Measurements from ENCODE around the gene OTUB2. TPM values are rescaled to one million over a fixed set of nuclear protein-coding genes. Genes with fewer than 3 reads are reported as not detected.

The OTUB2 gene
- total RNA-seq, 1 donor from 2014 or later: 1.9 TPM

DNA sequence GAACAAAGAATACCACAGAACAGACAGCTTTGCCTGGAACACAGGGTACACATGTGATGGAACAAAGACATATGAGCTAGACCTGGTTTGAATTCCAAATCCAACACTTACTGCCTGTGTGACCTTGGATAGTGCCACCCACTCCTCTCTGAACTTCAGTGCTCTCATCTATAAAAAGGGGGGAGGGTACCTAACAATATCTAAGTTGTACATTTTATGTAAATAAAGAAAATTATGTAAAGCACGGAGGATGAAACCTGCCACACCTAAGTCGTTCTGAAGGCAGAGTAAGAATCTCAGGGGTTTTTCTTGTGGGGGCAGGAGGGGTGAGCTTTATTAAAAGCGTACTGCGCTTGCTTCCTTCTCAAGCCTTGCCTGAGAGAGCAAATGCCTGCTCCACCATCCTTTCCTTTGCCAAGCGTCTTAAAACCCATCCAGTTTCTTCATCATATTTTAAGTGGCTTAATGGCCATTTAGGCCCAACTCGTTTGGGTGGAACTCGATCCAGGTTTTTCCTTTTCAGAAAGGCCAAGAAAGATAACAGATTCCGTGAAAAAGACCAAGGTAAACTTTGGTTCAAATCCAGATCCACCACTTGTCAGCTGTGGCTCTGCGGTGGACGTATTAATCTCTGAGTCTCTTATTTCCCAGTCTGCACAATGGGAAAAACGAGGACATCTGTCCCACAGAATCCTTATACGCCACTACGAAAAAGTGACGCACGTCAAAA lies 53.9 kb downstream of the OTUB2 start:
- Histone ChIP-seq H3K4me3 (peak overlapping the region; percentile 85), H3K9me3 (peaks cover 3% of the 10 kb centered on the region), H3K27me3 (ENCODE audit: low read depth) (no peaks in the 10 kb centered on the region), H3K36me3 (peaks cover 21% of the 10 kb centered on the region), H3K4me1 (peaks cover 59% of the 10 kb centered on the region), H3K27ac (peak overlapping the region; percentile 92)
- TF ChIP-seq, protein P1, sequence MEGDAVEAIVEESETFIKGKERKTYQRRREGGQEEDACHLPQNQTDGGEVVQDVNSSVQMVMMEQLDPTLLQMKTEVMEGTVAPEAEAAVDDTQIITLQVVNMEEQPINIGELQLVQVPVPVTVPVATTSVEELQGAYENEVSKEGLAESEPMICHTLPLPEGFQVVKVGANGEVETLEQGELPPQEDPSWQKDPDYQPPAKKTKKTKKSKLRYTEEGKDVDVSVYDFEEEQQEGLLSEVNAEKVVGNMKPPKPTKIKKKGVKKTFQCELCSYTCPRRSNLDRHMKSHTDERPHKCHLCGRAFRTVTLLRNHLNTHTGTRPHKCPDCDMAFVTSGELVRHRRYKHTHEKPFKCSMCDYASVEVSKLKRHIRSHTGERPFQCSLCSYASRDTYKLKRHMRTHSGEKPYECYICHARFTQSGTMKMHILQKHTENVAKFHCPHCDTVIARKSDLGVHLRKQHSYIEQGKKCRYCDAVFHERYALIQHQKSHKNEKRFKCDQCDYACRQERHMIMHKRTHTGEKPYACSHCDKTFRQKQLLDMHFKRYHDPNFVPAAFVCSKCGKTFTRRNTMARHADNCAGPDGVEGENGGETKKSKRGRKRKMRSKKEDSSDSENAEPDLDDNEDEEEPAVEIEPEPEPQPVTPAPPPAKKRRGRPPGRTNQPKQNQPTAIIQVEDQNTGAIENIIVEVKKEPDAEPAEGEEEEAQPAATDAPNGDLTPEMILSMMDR (IDR thresholded peaks at IDR 0.05): no peak
- intact Hi-C loops (cut with DNase I): no loop called here
- no peak for DNase-seq
- no peak for ATAC-seq

DNA sequence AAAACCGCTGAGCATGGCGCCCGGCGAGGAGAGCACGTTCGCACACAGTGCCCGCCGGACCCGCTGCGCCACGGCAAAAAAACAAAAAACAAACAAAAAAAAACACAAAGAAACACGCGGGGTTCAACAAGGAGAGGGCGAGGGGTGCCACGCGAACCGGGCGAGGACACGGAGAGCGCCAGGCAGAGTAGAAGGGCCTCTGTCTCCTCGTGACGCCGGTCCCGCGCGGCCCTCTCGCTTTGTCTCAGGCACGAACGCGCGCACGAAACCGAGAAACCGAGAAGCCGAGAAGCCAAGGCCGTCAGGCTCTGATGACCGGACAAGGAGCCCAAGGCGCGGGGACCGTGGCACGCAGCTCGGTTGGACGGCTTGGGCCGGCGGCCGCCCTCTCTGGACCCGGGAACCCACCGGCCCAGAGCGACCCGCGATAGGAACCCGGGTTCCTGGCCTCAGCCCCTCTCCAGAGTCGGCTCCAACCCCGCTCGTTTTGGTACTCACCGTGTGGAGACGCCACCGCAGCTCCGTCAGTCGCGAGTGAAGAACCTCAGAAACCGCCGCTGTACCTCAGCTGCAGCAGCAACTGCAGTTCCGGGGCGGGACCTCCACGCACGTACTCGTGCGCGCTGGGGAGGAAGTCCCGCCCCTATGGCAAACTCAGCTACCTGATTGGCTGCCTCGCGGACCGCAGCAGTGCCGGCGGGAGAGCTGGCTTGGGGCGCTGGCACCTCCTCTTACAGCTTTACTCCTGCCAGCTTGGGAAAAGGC lies 54.7 kb downstream of the OTUB2 start, which contains the start of the genes DDX24 and IFI27L1:
Gene DDX24 (minus strand): TSS at position 582 of the 765 bp plus-strand sequence. CDS start 1,460 bp downstream, outside the sequence.
Gene IFI27L1 (plus strand): TSS at position 690 of the 765 bp plus-strand sequence. CDS start 15,628 bp downstream, outside the sequence.
- TF ChIP-seq, protein P1 (IDR thresholded peaks at IDR 0.05): no peak
- Histone ChIP-seq H3K4me3 (peak within 1 kb of the TSS; percentile 85), H3K27ac (peak within 1 kb of the TSS; percentile 92), H3K4me1 (peaks cover 54% of the 10 kb centered on the region), H3K36me3 (peaks cover 21% of the 10 kb centered on the region), H3K9me3 (no peaks in the 10 kb centered on the region), H3K27me3 (ENCODE audit: low read depth) (no peaks in the 10 kb centered on the region)
- DNase-seq (peak; percentile 98), ATAC-seq (peak; percentile 100)
- intact Hi-C loops (cut with DNase I): no loop called here

DNA sequence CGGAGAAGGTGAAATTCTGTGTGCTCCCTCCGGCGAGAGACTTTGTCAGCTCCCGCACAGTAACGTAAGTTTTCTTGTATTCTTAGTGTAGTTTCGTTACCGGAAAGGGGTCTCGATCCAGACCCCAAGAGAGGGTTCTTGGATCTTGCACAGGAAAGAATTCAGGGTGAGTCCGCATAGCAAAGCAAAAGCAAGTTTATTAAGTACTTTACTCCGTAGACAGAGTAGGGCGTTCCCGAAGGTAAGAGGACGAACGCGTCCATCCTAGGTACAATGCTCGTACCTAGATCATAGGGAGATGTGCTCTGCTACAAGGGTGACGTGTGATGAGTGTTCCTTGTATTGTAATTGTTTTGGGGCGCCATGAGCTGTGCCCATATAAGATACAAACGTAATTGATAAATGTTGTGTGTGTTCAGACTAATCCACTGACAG lies 55.3 kb downstream of the OTUB2 start:
- Histone ChIP-seq H3K4me1 (peaks cover 48% of the 10 kb centered on the region), H3K4me3 (peak overlapping the region; percentile 85), H3K36me3 (peaks cover 21% of the 10 kb centered on the region), H3K27ac (peak overlapping the region; percentile 92), H3K9me3 (no peaks in the 10 kb centered on the region), H3K27me3 (ENCODE audit: low read depth) (no peaks in the 10 kb centered on the region)
- peak; percentile 50 to 51 for ATAC-seq
- intact Hi-C loops (cut with DNase I): no loop called here
- DNase-seq: no peak
- TF ChIP-seq, protein P1 (IDR thresholded peaks at IDR 0.05): no peak

DNA sequence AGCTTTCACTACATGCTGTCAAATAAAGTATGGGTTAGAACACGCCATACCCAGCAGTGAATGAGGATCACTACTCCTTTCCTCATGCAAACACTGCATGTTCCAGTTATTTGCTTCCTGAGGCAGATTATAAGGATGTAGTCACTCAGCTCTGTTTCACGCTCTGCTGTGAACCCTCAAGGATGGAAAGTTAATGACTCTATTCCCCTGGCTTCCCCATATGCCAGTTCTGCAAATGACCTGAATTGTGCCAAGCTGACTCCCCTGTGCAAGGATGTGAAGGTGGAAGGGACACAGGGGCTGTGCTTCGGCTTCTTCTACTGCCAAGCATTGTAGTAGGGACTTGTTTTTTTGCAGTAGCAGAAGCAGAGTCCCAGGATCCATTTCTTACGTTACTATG lies 61.8 kb downstream of the OTUB2 start:
- intact Hi-C loops (cut with DNase I): no loop called here
- ATAC-seq (no peak), DNase-seq (no peak)
- TF ChIP-seq, protein P1 (IDR thresholded peaks at IDR 0.05): no peak
- no peaks in the 10 kb centered on the region for H3K36me3 ChIP-seq
- no peak overlapping the region for H3K4me3 ChIP-seq
- no peaks in the 10 kb centered on the region for H3K9me3 ChIP-seq
- H3K27ac ChIP-seq: no peak overlapping the region
- no peaks in the 10 kb centered on the region for H3K27me3 ChIP-seq (ENCODE audit: low read depth)
- H3K4me1 ChIP-seq: no peaks in the 10 kb centered on the region

DNA sequence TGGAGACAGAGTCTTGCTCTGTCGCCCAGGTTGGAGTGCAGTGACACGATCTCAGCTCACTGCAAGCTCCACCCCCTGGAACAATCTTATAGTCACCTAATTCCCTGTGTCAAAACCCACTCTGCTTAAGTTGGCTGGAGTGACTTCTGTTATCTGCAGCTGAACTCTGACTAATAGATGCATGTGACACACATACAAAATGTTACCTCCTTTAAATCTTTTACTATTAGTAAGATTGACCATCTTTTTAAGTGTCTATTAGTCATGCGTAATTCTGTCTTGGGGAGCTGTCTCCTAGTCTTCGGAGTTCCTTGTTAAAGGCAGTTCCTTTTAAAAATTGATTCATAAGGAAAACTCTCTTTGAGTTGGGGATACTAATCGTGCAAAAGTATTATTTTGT lies 62.4 kb downstream of the OTUB2 start:
- no peaks in the 10 kb centered on the region for H3K4me1 ChIP-seq
- ATAC-seq: no peak
- intact Hi-C loops (cut with DNase I): no loop called here
- H3K27ac ChIP-seq: no peak overlapping the region
- no peaks in the 10 kb centered on the region for H3K36me3 ChIP-seq
- H3K9me3 ChIP-seq: no peaks in the 10 kb centered on the region
- no peak overlapping the region for H3K4me3 ChIP-seq
- H3K27me3 ChIP-seq (ENCODE audit: low read depth): no peaks in the 10 kb centered on the region
- TF ChIP-seq, protein P1 (IDR thresholded peaks at IDR 0.05): no peak
- no peak for DNase-seq

All from lower lobe of right lung (tissue), 2 donors.